HCT116 (cell line): Measurements from ENCODE around the gene NAT10. TPM values are rescaled to one million over a fixed set of nuclear protein-coding genes. Genes with fewer than 3 reads are reported as not detected.

Source experiments
- ATAC-seq: fragments of 200-7000 bp; cut with Tn5 transposase; 2 replicates; pipeline ENCODE4 v1.9.1; 2020; ENCODE audit warnings: mild to moderate bottlenecking, moderate library complexity
- BruUV-seq: library from RNA; stranded (reverse); fragments of 400-500 nt; replicated peaks from 2 replicates; lab custom pipeline; 2021; lab: Mats Ljungman, UMichigan
- CTCF ChIA-PET: fragments of 300-600 bp; sonication (Branson Sonifier 250); formaldehyde crosslinking; loops from one replicate; lab custom pipeline; 2021; ENCODE audit warnings: antibody characterized with exemption; lab: Charles Lee
- POLR2A ChIA-PET: fragments of 300-600, 350-600 bp; sonication (Branson Sonifier 250); formaldehyde crosslinking; loops from one replicate; lab custom pipeline; 2021; ENCODE audit warnings: antibody characterized with exemption; lab: Charles Lee
- RAD21 ChIA-PET, 2 experiments: fragments of 300-600 bp; sonication (Branson Sonifier 250); formaldehyde crosslinking; loops; one replicate each; lab custom pipeline; 2023; ENCODE audit warnings: low total read pairs in 2 of 2; ENCODE audit not compliant: uncharacterized antibody in 2 of 2, unreplicated experiment in 2 of 2, low non-redundant PET in 1 of 2; lab: Charles Lee
- DNase-seq: peaks from one replicate; pipeline ENCODE4 v3.0.0-alpha.2; 2010; ENCODE audit warnings: low read depth, low spot score
- H2AFZ ChIP-seq: fragments of 200-600 bp; shearing (Covaris generic), sonication (generic); 2 replicates; pipeline ENCODE4 v1.6.1; 2017; ENCODE audit warnings: low read depth, mixed run types, mixed read lengths, antibody characterized with exemption, low read length; ENCODE audit not compliant: poor library complexity, severe bottlenecking
- H3K27ac ChIP-seq: 2 replicates; pipeline ENCODE4 v1.5.1; 2012; ENCODE audit warnings: low read depth, low read length
- H3K27me3 ChIP-seq: fragments of 200-600 bp; sonication (generic); 2 replicates; pipeline ENCODE4 v1.6.1; 2016; ENCODE audit warnings: mixed run types, low read length, mixed read lengths; ENCODE audit not compliant: insufficient read depth
- H3K36me3 ChIP-seq, 2 experiments: fragments of 200-500 bp in 1 of 2; fragments of 200-600 bp in 1 of 2; sonication (Bioruptor generic) in 1 of 2; sonication (generic) in 1 of 2; 2 replicates each; pipeline versions ENCODE4 v1.5.1 to v1.6.1; 2014 to 2016; ENCODE audit warnings: low read length in 2 of 2, inconsistent platforms in 1 of 2, mixed read lengths in 1 of 2, mixed run types in 1 of 2; ENCODE audit not compliant: insufficient read depth in 2 of 2, control insufficient read depth in 1 of 2
- H3K4me1 ChIP-seq, 2 experiments: fragments of 200-600 bp in 1 of 2; sonication (generic) in 1 of 2; 2 replicates each; pipeline versions ENCODE4 v1.5.1 to v1.6.1; 2012 to 2017; ENCODE audit warnings: low read length in 2 of 2, inconsistent platforms in 1 of 2, mild to moderate bottlenecking in 1 of 2, mixed read lengths in 1 of 2, mixed run types in 1 of 2, moderate library complexity in 1 of 2; ENCODE audit not compliant: insufficient read depth in 2 of 2, control insufficient read depth in 1 of 2
- H3K4me2 ChIP-seq: fragments of 200-600 bp; sonication (generic); 2 replicates; pipeline ENCODE4 v1.6.1; 2017; ENCODE audit warnings: mixed run types, low read length, mixed read lengths
- H3K4me3 ChIP-seq, 2 experiments: fragments of 200-600 bp in 1 of 2; sonication (generic) in 1 of 2; replicated peaks in 1 of 2; 2 replicates each; pipeline ENCODE4 v1.5.1; 2011 to 2016; ENCODE audit warnings: low read length in 2 of 2, control low read depth in 1 of 2, low read depth in 1 of 2, mild to moderate bottlenecking in 1 of 2, mixed read lengths in 1 of 2, mixed run types in 1 of 2
- H3K79me2 ChIP-seq: fragments of 200-600 bp; sonication (generic); 2 replicates; pipeline ENCODE4 v1.6.1; 2017; ENCODE audit warnings: mild to moderate bottlenecking, mixed run types, low read length, moderate library complexity, mixed read lengths; ENCODE audit not compliant: insufficient read depth
- H3K9ac ChIP-seq: fragments of 200-600 bp; sonication (generic); 2 replicates; pipeline ENCODE4 v1.6.1; 2016; ENCODE audit warnings: low read length, mixed read lengths
- H3K9me2 ChIP-seq: fragments of 200-600 bp; sonication (generic), shearing (Covaris generic); 2 replicates; pipeline ENCODE4 v1.6.1; 2017; ENCODE audit warnings: mixed run types, mild to moderate bottlenecking, moderate library complexity; ENCODE audit not compliant: insufficient read depth
- H3K9me3 ChIP-seq, 2 experiments: fragments of 200-500 bp in 1 of 2; fragments of 200-600 bp in 1 of 2; sonication (Bioruptor generic) in 1 of 2; sonication (generic) in 1 of 2; 2 replicates each; pipeline ENCODE4 v1.6.1; 2014 to 2017; ENCODE audit warnings: low read length in 2 of 2, mixed read lengths in 2 of 2, inconsistent platforms in 1 of 2, low read depth in 1 of 2, mild to moderate bottlenecking in 1 of 2, mixed run types in 1 of 2, moderate library complexity in 1 of 2; ENCODE audit not compliant: control insufficient read depth in 1 of 2, insufficient read depth in 1 of 2
- H4K20me1 ChIP-seq: fragments of 200-600 bp; sonication (generic), shearing (Covaris generic); 2 replicates; pipeline ENCODE4 v1.6.1; 2017; ENCODE audit warnings: mixed run types, mild to moderate bottlenecking, moderate library complexity; ENCODE audit not compliant: insufficient read depth
- CBX3 ChIP-seq: IDR thresholded peaks from 2 replicates; pipeline ENCODE4 v1.6.1; 2012; ENCODE audit warnings: low read depth
- EGR1 ChIP-seq: IDR thresholded peaks from 2 replicates; pipeline ENCODE4 v1.6.1; 2012; ENCODE audit warnings: low read depth
- ELF1 ChIP-seq: IDR thresholded peaks from 2 replicates; pipeline ENCODE4 v1.6.1; 2012; ENCODE audit warnings: low read depth, borderline replicate concordance
- POLR2AphosphoS5 ChIP-seq: IDR thresholded peaks from 2 replicates; pipeline ENCODE4 v1.6.1; 2011; ENCODE audit warnings: mild to moderate bottlenecking, low read depth, low read length, moderate library complexity
- SIN3A ChIP-seq: IDR thresholded peaks from 2 replicates; pipeline ENCODE4 v1.6.1; 2012; ENCODE audit warnings: low read depth
- SP1 ChIP-seq: IDR thresholded peaks from 2 replicates; pipeline ENCODE4 v1.6.1; 2012; ENCODE audit warnings: low read depth
- ZFX ChIP-seq: fragments of 450-650 bp; IDR thresholded peaks from 2 replicates; pipeline ENCODE4 v1.6.1; 2017
- intact Hi-C: fragments of 100-400 bp; cut with micrococcal nuclease; formaldehyde crosslinking; loops from 2 replicates; pipeline ENCODE4 v1.10.0; 2022
- total RNA-seq: library from RNA; stranded (reverse); gene quantifications from one replicate; pipeline ENCODE4 v1.2.1, GENCODE V29; 2021; ENCODE audit not compliant: unreplicated experiment
- TF ChIP-seq, protein P1 (sequence below): IDR thresholded peaks from 2 replicates; pipeline ENCODE4 v1.6.1; 2011; ENCODE audit warnings: mild to moderate bottlenecking, low read length, moderate library complexity; ENCODE audit not compliant: insufficient replicate concordance; ENCODE audit errors: extremely low read depth

The NAT10 gene
- total RNA-seq, 1 experiment from 2014 or later = 101 TPM

DNA sequence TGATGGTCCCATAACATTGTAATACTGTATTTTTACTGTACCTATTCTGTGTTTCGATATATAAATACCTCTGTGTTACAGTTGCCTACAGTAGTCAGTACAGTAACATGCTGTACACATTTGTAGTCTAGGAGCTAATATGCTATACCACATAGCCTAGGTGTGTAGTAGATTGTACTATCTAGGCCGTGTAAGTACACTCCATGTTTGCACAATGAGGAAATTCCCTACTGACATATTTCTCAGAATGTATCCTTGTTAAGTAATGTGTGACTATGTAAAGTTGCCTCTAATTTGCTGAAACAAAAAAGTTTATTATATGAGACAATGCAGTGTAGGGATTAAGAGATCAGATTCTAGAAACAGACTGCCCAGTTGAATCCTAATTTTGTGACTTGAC lies 32.6 kb upstream of the NAT10 start (continued):
- TF ChIP-seq EGR1 (no peak), POLR2AphosphoS5 (no peak), ZFX (no peak), ELF1 (no peak), CBX3 (no peak), SIN3A (no peak)

DNA sequence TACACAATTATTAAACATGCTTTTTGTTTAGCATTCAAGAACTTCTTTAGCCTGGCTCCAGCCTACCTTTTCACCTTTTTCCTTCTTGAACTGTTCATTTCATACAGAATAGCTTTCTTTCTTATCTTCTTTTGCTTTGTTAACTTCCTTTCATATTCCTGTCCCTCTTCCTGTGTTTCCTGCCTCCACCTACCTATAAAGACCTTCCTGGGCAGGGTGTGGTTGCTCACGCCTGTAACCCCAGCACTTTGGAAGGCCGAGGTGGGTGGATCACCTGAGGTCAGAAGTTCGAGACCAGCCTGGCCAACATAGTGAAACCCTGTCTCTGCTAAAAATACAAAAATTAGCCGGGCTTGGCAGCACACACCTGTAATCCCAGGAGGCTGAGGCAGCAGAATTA lies 31.0 kb upstream of the NAT10 start:
- peaks cover 100% of the 10 kb centered on the region for H3K79me2 ChIP-seq
- ChIA-PET POLR2A (interaction anchor here (0.7 kb wide), 1 partner anchor 23 kb away, joined by 3 read pairs; the partner anchor contains the start of gene CAPRIN1), CTCF (interaction anchor here (1.1 to 1.5 kb wide), 3 partner anchors 13 to 87 kb away, joined by 3 to 4 read pairs (median 4); no protein-coding TSS in a partner anchor), RAD21 (no interaction called here)
- no peak overlapping the region for H2AFZ ChIP-seq
- DNase-seq = no peak
- BruUV-seq = no TSS peak
- peak overlapping the region in 1 of 2 experiments; percentile 7; a peak in 2 of 4 replicates for H3K4me3 ChIP-seq
- peaks cover 39 to 53% of the 10 kb centered on the region in 2 experiments for H3K36me3 ChIP-seq
- no peaks in the 10 kb centered on the region for H3K27me3 ChIP-seq
- intact Hi-C loops = no loop called here
- peaks cover 43 to 58% of the 10 kb centered on the region in 2 experiments for H3K4me1 ChIP-seq
- peak overlapping the region; percentile 62 for H3K4me2 ChIP-seq
- peak; percentile 49 for ATAC-seq
- H4K20me1 ChIP-seq = peaks cover 11% of the 10 kb centered on the region; the same call in 1 of the 2 replicates
- H3K9me3 ChIP-seq = no peaks in the 10 kb centered on the region
- no peaks in the 10 kb centered on the region for H3K9me2 ChIP-seq
- TF ChIP-seq EGR1 (0 out of 2 replicates have a peak, but pooled peaks have one; percentile 37), SP1 (peak; percentile 17; the same call in 1 of the 2 replicates)
- TF ChIP-seq, protein P1, sequence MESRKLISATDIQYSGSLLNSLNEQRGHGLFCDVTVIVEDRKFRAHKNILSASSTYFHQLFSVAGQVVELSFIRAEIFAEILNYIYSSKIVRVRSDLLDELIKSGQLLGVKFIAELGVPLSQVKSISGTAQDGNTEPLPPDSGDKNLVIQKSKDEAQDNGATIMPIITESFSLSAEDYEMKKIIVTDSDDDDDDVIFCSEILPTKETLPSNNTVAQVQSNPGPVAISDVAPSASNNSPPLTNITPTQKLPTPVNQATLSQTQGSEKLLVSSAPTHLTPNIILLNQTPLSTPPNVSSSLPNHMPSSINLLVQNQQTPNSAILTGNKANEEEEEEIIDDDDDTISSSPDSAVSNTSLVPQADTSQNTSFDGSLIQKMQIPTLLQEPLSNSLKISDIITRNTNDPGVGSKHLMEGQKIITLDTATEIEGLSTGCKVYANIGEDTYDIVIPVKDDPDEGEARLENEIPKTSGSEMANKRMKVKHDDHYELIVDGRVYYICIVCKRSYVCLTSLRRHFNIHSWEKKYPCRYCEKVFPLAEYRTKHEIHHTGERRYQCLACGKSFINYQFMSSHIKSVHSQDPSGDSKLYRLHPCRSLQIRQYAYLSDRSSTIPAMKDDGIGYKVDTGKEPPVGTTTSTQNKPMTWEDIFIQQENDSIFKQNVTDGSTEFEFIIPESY = no peak
- peak overlapping the region; percentile 32 for H3K9ac ChIP-seq
- peak overlapping the region; percentile 76 for H3K27ac ChIP-seq
